ACHN (cell line): Measurements from ENCODE around the gene TIAM1.

ENCODE experiments used
- DNase-seq: peaks from one replicate; pipeline ENCODE4 v3.0.0-alpha.2; 2015
- in situ Hi-C: cut with HindIII; loops from 2 replicates; pipeline ENCODE4 v1.10.0; 2017; ENCODE audit warnings: low sequenced_read_pairs, low pct_ligation_motif_present, low pct_unique_long_range_greater_than_20kb

Gene TIAM1

DNA sequence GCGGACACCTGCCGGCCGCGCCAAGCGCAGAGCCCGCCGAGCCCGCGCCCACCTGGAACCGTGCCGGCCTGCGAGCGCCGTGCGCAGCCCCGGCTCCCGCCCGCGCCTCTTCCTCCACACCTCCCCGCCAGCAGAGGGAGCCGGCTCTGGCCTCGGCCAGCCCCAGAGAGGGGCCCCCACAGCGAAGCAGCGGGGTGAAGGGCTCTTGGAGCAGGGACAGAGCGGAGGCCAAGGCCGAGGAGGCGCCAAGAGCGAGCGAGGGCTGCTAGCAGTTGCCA is 255.6 kb downstream of the TIAM1 start:
- in situ Hi-C loops = no loop called here
- no peak for DNase-seq

DNA sequence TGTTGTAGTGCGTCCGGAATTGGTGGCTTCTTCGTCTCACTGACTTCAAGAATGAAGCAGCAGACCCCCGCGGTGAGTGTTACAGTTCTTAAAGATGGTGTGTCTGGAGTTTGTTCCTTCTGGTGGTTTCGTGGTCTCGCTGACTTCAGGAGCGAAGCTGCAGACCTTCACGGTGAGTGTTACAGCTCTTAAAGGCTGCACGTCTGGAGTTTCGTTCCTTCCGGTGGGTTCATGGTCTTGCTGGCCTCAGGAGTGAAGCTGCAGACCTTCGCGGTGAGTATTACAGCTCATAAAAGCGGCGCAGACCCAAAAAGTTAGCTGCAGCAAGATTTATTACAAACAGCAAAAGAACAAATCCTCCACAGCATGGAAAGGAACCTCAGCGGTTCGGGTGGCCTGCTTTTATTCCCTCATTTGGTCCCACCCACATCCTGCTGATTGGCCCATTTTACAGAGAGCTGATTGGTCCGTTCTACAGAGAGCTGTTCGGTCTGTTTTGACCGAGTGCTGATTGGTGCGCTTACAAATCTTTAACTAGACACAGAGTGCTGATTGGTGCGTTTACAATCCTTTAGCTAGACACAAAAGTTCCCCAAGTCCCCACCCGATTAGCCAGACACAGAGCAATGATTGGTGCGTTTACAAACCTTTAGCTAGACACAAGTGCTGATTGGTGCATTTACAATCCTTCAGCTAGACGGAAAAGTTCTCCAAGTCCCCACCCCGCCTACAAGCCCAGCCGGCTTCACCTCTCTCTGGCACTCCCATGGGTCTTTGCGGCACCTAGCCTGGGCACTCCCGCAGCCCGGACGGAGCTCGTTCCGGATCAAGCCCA is 256.2 kb downstream of the TIAM1 start:
- DNase-seq = no peak
- in situ Hi-C loops = no loop called here

DNA sequence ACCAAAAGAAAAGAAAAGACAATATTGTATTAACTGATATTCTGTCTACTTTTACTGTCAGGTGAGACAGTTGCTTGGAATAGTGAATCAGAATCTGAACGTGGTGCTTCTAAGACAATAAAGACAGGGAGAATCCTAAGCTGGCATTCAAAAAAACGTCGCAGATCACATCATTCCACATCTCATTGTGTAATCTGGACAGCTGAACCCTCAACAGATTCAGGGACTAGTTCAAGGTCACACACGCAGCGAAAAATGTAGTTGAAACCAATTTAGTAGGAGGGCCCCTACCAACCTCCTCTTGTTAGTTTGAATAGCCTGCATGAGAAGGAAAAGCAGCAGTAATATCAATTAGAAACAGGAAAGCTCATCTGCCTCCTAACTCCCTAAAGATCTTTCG is 259.4 kb downstream of the TIAM1 start:
- in situ Hi-C loops = no loop called here
- no peak for DNase-seq

DNA sequence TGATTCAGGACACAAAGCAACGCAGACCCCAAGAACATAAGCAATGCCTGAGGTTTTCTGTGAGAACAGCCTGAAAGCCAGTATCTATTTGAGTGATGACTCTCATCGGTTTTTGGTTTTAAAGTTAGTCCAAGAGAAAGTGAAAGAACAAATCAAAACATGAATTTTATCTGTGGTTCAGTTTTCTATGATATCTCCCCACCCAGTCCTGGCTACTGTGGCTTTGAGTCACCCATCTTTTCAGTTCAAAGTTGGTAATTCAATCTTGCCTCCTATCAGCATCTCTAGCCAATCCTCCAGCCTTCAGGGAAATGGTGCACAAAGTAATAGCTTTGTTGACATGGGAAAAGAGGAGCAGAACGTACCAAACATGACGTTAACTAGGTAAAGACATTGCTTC is 265.3 kb downstream of the TIAM1 start:
- DNase-seq = no peak
- in situ Hi-C loops = no loop called here

DNA sequence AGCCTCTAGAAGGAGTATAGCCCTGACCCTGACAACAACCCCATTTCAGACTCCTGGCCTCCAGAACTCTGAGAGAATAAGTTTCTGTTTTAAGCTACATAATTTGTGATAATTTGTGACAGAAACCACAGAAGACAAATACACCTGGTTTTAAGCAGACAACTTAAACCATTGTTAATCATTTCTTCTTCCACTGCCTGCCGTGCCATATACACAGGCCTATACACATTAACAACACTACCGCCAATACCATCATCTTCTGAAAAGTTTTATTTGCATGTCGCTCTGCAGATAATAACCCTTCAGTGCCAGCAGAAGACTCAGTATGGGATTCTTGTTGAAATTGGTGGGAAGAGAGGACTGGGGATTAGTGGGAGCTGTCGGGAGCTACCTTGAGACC is 265.8 kb downstream of the TIAM1 start:
- in situ Hi-C loops = no loop called here
- no peak for DNase-seq

DNA sequence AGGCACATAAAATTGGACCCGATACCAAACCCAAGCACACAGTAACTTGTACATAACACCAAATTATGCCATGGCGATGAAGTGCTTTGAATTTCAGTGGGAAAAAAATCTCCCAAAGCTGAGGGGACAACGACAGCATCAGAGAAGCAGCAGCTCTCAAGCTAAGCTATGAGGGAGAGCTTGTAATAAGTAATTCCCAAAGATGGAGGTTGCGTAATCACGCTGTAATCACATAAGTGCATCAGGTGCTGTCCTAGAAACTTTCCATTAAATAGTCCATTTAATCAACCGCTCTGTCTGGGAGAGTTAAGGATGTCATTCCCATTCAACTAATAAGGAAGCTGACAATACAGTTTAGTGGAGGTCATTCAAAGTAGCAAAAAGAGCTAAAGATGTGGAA is 268.2 kb downstream of the TIAM1 start:
- in situ Hi-C loops = no loop called here
- no peak for DNase-seq

DNA sequence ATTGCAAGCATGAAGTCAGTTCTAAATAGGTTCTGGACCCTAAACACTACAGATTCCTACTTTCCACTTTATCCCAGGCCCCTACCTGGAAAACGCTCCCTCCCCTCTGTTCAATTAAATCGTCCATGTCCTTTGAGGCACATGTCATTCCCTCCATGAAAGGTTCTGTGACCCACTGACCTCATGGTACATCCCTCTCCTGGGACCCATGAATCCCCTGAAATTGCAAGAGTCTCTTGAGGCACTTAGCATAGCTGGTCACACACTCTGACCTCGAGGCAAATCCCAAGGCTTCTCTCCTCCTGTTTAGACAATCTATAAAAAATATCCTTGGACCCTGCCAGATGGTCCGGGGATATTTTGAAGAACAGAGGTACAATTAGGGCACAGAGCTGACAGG is 271.5 kb downstream of the TIAM1 start:
- in situ Hi-C loops = no loop called here
- DNase-seq = no peak
